Activated CD4-positive, alpha-beta T cell treated with anti-CD3 and anti-CD28 coated beads, Interleukin-2, amount 50 U/mL, for 24 hours (primary cell): Measurements from ENCODE around the gene CNBD2.
"Not testable (repeated sequence)": the region's sequence is repeated elsewhere in the genome, so short reads cannot be mapped to it uniquely, and the experiment has no call there.

ENCODE experiments used
- DNase-seq, 2 donors: peaks; one replicate each; pipeline ENCODE4 v3.0.0-alpha.2; 2020; ENCODE audit warnings: low read depth in 1 of 2, low spot score in 1 of 2

The CNBD2 gene

DNA sequence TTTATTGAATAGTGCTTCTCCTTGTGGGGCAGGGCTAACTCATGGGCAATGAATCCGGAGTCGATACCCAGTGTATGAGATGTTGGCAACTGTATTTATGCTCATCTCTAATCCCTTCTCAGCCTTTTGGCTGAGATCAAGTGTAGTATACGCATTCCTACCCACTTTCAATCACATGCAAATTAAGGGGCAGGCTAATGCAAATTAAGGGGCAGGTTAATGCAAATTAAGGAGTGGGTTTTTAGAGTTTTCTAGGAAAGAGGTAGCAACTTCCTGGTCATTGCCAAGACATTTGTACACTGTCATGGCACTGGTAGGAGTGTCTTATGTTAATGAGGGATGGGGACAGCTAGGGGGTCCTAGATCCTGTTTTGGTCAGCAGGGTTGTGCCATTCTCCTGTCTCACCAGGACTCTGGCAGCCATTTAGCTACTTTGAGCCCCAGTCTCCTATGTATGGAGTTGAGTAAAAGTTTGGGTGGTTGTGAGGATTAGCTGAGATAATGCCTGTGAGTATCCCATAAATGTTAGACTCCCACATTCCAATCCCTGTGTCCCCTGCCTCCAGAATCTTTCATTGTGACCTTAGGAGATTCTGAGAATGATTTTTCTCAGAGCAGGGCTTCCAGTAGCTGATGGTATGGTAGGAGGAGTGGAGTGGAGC lies at the start of gene CNBD2:
Gene CNBD2, plus strand, starts transcription at position 612 of the 662 bp plus-strand sequence. CDS start 173 bp downstream, outside the sequence.
- no peak for DNase-seq

DNA sequence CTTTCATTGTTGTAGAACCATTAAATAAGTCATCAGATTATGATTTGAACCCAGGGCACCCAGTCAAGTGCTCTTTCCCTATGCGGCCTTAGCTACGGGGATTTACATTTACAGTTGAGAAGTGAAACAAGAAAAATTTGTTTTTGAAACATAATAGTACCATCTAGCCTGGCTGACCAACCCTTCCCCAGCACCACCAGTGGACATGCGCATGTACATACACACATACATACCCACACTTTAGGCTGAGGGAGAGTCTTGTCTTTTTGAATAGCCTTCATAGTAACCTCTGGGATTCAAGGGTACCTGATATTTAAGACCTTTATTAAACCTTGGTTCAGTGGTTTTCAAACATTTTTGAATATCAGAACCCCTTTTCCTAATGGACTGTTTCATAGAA lies 47.9 kb upstream of the CNBD2 start:
- no peak for DNase-seq

DNA sequence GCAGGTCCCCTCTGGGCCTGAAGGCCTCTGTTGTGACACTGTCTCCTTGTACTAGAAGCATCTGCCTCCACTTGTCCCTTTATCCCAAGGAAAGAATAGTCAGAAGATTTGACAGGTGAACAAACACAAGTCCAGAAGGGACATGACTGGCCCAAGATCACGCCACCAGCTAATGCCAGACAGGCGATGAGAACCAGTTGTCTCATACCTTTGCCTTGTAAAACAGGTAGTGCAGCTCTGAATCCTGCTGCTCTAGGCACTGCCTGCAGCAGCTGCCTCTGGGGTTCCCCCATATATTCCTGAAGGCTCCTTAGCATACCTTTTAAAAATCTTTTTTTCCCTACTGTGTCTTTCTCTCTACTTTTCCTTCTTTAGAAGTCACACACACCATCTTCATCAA lies 39.1 kb upstream of the CNBD2 start:
- no peak for DNase-seq

DNA sequence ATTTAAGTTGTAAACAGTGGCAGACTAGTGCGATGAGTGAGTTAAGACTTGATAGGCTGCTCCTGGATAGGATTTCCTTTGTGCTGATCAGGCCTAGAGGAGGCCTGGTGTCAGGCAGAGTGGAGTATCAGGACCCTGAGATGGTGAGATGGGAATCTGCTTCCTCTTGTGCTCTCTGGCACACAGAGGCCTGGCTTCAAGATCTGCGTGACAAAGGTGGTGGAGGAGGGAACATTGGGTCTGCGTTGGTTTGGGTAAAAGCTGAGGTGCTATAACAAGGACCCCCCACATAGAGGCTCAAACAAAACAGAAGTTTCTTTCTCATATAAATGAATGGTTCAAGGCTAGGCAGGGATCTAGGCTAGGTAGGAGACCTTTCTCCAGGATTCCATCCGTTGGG lies 34.3 kb upstream of the CNBD2 start:
- DNase-seq, result no peak

DNA sequence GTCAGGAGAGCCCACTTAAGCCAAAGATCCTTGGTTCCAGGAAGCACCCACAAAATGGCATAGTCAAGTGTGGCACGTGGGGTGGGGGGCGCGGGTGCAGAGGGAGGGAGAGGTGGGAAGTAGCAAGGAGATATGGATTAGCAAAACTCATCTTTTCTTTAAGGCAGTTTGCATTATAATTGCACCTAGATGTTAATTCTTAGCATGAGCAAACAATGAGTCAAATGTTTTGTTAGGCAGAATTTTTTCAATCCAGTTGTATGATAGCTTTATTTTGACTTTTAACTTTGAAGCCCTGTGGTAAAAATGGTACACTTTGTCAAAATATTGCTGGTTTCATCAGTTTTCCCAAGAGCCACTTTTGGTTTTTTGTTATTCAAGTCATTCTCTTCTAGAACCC lies 29.1 kb upstream of the CNBD2 start:
- DNase-seq, result no peak

DNA sequence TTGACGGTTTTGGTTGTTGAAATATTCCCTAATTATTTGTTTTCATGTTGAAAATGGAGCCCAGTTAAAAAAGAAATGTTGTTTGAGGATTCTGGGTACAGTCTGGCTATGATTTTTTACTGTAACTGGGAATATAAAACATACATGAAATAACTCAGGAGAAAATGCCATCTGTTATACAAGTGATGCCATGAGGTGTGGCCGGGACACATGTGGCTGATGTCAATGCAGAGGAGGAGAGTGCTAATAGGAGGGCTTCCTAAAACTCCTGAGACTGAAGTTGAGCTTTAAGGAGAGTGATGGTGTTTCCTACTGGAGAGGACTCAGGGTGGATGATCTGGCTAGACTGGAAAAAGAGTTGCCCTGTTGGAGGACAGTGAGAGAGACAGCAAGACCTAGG lies 26.8 kb upstream of the CNBD2 start:
- DNase-seq, result no peak

DNA sequence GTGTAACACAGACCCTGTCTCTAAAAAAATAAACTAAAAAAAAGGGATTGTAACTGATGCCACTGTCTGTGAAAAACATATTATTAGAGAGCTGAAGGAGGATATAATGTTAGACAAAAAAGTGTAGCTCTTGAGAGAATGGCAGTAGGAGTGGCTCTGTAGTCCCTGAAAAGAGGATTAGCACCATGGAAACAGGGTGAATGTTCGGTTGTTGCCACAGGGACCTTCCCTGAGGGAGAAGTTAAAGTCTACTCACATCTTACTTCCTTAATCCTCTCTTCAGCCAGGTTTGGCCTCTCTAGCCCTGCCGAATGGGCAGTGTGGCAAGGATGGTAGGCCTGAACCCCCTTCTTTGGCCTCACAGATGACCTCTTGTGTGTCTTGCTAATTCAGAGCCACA lies 26.1 kb upstream of the CNBD2 start:
- DNase-seq, result no peak

DNA sequence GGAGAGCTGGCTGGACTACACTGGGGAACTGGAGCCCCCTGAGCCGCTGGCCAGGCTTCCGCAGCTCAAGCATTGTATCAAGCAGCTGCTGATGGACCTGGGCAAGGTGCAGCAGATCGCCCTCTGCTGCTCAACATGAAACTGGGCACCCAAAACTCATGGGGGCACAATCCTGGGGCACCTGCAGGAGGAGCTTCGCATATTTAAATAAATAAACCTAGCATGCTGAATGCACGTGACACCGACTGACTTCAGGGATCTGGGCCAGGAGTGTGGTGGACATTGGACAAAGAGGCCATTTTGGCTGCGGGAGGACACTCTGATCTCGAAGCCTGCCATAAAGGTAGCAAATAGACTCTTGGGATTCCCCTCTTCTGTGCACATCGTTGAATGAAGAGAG lies 20.9 kb upstream of the CNBD2 start:
- no peak for DNase-seq

DNA sequence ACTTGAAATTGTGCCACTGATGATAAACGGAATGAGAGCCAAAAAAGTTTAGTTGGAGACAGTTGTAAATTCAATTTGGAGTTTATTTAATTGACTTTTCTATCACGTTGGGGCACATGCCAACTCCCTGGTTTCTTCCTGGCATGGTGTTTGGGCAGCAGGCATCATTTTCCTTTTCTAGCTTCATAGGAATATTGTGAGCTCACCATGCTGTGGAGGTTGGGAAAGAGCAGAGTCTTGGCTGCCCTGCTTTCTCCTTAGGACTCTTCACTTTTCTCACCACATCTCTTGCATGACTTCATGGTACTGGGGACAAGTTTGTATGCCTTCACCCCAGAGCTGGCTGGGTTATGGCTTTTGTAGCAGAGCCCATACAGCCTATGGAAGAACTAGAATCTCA lies 20.5 kb upstream of the CNBD2 start:
- no peak for DNase-seq

DNA sequence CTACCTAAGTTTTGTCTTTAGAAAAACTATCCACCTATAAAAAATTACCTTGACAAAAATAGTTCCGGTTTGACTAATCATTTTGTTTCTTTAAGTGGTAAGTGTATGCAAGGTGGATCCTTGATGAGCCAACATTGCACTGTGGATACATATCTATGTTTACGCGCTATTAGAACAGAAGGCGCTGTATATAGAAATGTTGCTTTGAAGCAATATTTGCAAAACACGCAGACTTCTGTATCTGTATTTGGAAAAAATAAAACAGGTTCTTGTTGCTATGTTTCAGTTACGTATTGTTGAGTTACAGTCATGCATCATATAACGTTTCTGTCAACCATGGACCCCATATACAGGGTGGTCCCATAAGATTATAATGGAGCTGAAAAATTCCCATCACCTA lies 18.3 kb upstream of the CNBD2 start:
- DNase-seq, result no peak

DNA sequence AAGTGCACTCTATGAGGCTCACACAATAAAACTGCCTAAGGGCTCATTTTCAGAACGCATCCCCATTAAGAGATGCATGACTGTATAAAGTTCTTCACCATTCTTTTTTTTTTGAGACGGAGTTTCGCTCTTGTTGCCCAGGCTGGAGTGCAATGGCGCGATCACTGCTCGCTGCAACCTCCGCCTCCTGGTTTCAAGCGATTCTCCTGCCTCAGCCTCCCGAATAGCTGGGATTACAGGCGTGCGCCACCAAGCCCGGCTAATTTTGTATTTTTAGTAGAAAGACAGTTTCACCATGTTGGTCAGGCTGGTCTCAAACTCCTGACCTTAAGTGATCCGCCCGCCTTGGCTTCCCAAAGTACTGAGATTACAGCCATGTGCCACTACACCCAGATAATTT lies 16.3 kb upstream of the CNBD2 start:
- not testable (repeated sequence) for DNase-seq

DNA sequence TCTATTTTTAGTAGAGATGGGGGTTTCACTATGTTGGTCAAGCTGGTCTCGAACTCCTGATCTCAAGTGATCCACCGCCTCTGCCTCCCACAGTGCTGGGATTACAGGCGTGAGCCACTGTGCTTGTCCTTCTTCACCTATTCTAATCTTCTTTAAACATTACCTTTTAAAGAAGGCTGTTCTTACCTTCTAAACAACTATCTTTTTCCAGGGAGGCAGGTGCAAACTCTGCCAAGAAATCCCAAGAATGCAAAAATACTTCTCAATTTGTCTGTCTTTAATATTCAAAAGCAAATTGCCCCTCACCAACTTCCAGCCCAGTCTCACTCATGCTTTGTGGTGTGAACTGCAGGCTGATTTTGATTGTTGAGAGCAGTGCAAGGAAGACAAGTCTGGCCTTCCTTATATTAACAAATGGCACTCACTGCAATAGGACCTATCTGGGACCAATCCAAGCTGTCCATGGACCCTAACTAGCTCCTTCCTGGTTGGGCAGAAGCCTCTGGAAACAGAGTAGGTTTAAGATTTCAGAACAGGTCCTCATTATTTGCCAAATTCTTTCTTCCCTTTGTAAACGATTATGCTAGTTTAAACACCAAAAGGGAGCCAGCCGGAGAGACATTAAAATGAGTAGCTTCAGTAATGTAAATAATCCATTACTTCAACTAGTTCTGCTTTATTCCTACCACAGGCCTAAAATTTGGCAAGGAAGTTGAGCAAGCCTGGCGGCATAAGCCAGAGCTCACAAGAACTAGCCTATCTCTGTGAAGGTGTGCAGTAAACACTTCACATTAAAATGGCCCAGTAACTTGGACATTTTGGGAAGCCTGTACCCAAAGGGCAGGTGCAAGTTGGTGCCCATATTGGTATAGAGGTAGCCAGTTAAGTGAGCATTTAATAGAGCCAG lies 15.7 kb upstream of the CNBD2 start:
- no peak for DNase-seq

DNA sequence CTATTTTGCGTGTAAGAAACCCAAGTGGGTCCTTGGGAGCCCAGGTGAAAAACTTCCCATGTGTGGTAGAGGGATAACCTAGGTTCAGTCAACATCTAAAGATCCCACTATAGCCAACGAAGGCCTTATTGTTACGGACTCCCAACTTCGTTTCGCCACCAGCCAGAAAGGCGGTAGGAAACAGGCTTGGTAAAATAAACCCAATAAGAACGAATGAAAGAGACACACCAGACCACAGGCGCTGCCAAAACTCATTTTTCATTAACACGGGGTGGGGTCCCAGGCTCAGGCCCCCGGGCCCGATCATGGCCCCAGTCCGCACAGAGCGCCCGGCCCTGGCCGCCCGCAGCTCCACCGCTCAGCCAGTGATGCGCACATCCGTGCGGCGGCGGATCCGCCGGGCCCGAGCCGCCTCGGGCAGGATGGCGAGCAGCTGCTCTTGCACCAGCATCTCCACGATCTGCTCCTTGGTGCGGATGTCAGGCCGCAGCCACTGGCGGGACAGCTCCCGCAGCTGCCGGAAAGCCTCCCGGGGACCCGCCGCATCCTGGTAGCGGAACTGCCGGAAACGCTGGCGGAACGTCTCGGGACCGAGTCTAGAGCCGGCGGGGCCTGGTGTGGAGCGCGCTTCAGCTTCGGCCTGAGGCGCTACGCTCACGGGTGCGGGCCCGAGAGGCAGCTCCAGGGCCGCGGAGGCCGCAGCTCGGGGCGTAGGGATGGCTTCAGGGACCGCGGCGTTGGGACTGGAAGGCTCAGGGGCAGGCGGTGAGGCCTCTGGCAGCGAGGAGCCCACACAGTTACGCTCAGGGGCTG lies 14.8 kb upstream of the CNBD2 start:
- DNase-seq, result peak; percentile 33 to 44

DNA sequence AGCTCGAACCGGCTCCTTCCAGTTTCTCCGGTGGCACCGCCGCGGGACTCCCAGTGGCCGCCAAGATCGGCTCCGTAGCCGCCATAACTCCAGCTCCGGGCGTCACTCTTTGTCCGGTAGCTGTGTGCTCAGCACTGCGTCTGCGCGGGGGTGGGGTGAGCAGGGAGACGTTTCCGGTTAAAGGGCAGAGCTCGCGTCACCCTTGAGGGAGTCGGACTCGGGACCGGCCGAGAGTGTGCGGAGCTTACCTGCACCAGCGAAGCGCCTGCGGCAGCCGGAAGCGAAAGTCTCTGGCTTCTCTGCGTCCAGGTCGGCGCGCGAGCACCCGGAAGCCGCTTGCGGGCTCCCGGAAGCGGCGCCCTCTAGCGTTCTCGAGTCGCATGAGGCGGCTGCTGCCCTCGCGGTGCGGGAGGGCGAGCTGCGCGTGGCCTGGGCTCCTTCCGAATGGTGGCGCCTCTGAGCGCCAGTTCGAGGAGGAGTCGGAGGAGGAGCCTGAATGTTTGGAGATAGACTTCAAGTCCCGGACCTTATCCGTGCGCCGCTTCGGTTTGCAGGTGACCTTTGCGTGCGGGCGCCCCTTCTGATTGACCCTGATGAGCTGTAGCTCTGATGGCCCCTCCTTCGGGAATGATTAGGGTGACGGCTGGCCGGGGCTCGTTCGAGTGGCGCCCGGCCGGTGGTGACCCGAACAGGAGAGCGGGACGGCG lies 14.0 kb upstream of the CNBD2 start, which contains the start of gene SCAND1:
Gene SCAND1, minus strand, starts transcription at position 303 of the 707 bp plus-strand sequence. Its CDS starts 218 bp downstream, at position 85.
- peak; percentile 92 to 97 for DNase-seq

DNA sequence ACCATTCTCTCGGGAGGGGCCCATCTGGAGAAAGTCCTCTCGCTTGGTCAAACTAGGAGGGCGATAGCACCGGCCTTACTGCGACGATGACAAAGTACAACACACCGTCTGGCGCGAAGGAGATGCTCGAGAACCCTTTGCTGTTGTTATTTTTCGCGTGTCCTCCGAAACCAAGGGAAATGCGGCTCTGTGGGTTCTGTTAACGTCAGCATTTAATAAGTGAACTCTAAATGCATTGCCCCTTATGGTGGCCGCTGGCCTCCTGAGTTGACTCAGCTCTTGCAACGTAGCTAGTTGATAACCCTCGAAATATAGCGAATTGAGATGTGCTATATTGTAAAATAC lies 13.5 kb upstream of the CNBD2 start:
- no peak for DNase-seq

DNA sequence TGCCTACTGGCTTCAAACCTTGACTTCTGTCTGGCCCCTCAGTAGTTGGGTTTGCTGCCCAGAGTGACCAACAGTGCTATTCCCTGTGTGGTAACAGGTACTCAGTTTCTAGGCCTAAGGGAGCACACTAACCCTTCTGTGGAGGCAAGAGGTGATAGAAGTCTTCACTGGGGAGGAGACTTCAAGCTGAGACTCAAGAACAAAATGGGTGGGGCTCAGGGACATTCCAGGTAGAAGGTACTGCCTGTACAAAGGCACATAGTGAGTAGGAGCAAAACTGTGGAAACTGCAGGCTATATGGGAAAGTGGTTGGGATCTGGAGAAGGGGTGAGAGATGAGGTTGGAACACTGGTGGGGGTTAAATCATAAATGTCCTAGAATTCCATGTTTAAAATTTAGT lies 11.8 kb upstream of the CNBD2 start:
- DNase-seq, result no peak

DNA sequence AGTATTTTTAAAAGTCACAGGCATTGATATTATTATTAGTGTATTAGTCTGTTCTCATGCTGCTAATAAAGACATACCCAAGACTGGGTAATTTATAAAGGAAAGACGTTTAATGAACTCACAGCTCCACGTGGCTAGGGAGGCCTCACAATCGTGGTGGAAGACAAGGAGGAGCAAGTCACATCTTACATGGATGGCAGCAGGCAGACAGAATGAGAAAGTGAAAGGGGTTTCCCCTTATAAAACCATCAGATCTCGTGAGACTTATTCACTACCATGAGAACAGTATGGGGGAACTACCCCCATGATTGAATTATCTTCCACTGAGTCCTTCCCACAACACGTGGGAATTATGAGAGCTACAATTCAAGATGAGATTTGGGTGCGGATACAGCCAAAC lies 9.1 kb upstream of the CNBD2 start:
- not testable (repeated sequence) for DNase-seq

DNA sequence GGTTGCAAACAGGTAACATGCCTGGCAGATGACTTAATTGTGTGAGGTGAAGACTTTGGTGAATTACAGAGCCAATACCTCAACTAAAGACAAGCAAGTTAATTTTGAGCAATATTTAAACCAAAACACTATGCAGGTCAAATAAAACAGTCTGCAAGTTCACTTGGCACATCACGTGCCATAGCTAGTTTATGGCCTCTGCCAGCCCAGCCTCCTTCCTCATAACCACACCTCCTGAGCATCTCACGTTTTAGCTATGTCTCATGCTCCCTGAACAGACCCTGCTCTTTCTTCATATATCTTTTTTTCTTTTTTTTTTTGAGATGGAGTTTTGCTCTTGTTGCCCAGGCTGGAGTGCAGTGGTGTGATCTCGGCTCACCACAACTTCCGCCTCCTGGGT lies 4.5 kb upstream of the CNBD2 start:
- DNase-seq, result no peak

DNA sequence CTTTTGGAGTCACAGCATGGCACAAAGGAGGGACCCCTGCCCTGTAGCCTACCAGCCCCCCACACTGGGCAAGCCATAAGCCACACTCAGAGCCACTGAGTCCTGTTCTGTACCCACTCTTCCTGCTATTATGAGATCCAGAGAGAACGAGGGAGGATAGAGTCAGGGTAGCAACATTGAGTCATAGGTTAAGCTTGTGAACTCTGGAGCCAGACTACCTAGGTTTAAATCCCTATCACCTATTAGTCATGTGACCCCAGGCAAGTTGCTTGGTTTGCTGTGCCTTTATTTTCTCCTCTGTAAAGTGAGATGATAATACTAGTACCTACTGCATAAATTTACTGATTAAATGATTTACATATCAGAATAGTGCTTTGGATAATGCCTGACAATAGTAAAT lies 540 bp downstream of the CNBD2 start:
- no peak for DNase-seq

DNA sequence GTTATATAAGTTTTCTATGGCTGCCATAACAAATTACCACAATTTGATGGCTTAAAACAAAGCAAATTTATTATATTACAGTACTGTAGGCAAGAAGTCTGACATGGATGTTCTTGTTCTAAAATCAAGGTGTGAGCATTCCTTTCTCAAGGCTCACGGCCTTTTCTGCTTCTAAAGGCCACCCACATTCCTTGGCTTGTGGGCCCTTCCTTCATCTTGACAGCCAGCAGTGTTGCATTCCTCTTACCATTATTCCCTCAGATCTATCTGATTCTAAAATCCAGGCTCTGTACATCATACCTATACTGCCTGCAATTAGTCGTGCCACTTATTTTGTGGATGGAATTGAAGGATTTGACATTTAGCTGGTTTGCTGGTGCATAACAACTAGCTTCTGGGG lies 3.6 kb downstream of the CNBD2 start:
- no peak for DNase-seq

DNA sequence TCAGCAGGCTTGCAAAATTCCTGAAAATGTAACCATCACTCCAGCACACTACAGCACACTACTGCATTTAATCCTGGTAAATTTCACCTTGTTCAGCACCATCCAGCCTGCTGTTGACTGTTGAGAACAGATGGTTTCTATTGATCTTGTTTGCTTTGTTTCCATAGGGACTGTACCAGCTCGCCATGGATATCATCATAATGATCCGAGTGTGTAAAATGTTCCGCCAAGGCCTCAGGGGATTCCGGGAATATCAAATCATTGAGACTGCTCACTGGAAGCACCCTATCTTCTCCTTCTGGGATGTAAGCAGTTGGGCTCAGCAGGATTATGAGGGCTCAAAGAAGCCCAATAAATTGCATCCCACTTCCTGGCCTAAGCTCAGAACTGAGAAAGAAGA lies 4.1 kb downstream of the CNBD2 start:
- DNase-seq, result no peak
